Kidney epithelial cell (primary cell): ENCODE measurements around the gene PRKRIP1. TPM values are rescaled to one million over a fixed set of nuclear protein-coding genes. Genes with fewer than 3 reads are reported as not detected.

ENCODE experiments used
- DNase-seq: peaks from one replicate; pipeline ENCODE4 v3.0.0-alpha.2; 2010; ENCODE audit warnings: low read depth
- H3K27me3 ChIP-seq: 2 replicates; pipeline ENCODE4 v1.6.0; 2011; ENCODE audit warnings: low read length; ENCODE audit not compliant: control insufficient read depth, insufficient read depth
- H3K36me3 ChIP-seq: 2 replicates; pipeline ENCODE4 v1.5.1; 2011; ENCODE audit warnings: low read length; ENCODE audit not compliant: control insufficient read depth, insufficient read depth
- H3K4me3 ChIP-seq: 2 replicates; pipeline ENCODE4 v1.5.1; 2011; ENCODE audit warnings: low read depth, mild to moderate bottlenecking, control low read depth, low read length
- CTCF ChIP-seq: IDR thresholded peaks from 2 replicates; pipeline ENCODE4 v1.5.1; 2011; ENCODE audit warnings: mild to moderate bottlenecking, moderate library complexity, low read length, control low read depth, inconsistent platforms; ENCODE audit not compliant: insufficient read depth, poor library complexity, severe bottlenecking
- total RNA-seq: library from RNA; depleted of rRNA; stranded (reverse); fragments of >200 nt; gene quantifications from 2 replicates; pipeline ENCODE4 v1.2.3, GENCODE V29; 2015

Gene PRKRIP1
- total RNA-seq, 1 donor from 2014 or later, result 25.3 TPM

GRCh38 chr7:102433219-102434038, 37.3 kb downstream of the PRKRIP1 start, which contains the start of gene ORAI2:
TSS of gene ORAI2 (plus strand) at chr7:102433575. CDS start at chr7:102438957, 5,382 bp downstream.
- DNase-seq, result no peak
- TF ChIP-seq CTCF, result no peak
- H3K36me3 ChIP-seq, result no peaks in the 10 kb centered on the region
- H3K4me3 ChIP-seq, result peak within 1 kb of the TSS; percentile 94
- H3K27me3 ChIP-seq, result no peaks in the 10 kb centered on the region

GRCh38 chr7:102434039-102434486, 37.9 kb downstream of the PRKRIP1 start:
- DNase-seq, result no peak
- peak overlapping the region; percentile 94 for H3K4me3 ChIP-seq
- H3K27me3 ChIP-seq, result no peaks in the 10 kb centered on the region
- no peak for TF ChIP-seq CTCF
- H3K36me3 ChIP-seq, result no peaks in the 10 kb centered on the region

GRCh38 chr7:102436118-102436517, 40.0 kb downstream of the PRKRIP1 start:
- DNase-seq, result no peak
- H3K27me3 ChIP-seq, result no peaks in the 10 kb centered on the region
- no peak for TF ChIP-seq CTCF
- no peaks in the 10 kb centered on the region for H3K36me3 ChIP-seq
- H3K4me3 ChIP-seq, result no peak overlapping the region

GRCh38 chr7:102439963-102440795, 44.0 kb downstream of the PRKRIP1 start:
- Histone ChIP-seq H3K27me3 (no peaks in the 10 kb centered on the region), H3K36me3 (no peaks in the 10 kb centered on the region), H3K4me3 (no peak overlapping the region)
- peak; percentile 54 for DNase-seq
- TF ChIP-seq CTCF, result no peak

- Histone ChIP-seq H3K4me3 (no peak overlapping the region), H3K36me3 (peaks cover 2% of the 10 kb centered on the region), H3K27me3 (no peaks in the 10 kb centered on the region)
- DNase-seq, result no peak
- no peak for TF ChIP-seq CTCF
Observed at GRCh38 chr7:102444961-102445673, 49.0 kb downstream of the PRKRIP1 start.
